GM18505 (cell line): ENCODE measurements around the gene TEX28.

ENCODE experiments used
- ATAC-seq: cut with Tn5 transposase; IDR thresholded peaks from one replicate; pipeline ENCODE4 v1.9.1; 2021; ENCODE audit not compliant: unreplicated experiment
- POLR2A ChIP-seq: IDR thresholded peaks from 4 replicates; pipeline ENCODE4 v1.6.1; 2011; ENCODE audit warnings: borderline replicate concordance; ENCODE audit not compliant: insufficient read depth, insufficient read length; ENCODE audit errors: extremely low read depth

TEX28 gene

GRCh38 chrX:154322890-154323289 lies 28.0 kb upstream of the TEX28 start:
- TF ChIP-seq POLR2A, result no peak
- no peak for ATAC-seq

- no peak for ATAC-seq
- no peak for TF ChIP-seq POLR2A
These were observed 26.7 kb upstream of the TEX28 start for GRCh38 chrX:154321594-154321993.

GRCh38 chrX:154321152-154321551 lies 26.2 kb upstream of the TEX28 start:
- no peak for TF ChIP-seq POLR2A
- ATAC-seq, result no peak

- TF ChIP-seq POLR2A, result no peak
- ATAC-seq, result no peak
These were observed 25.5 kb upstream of the TEX28 start for GRCh38 chrX:154320406-154320805.

GRCh38 chrX:154317391-154317995 lies 22.6 kb upstream of the TEX28 start:
- TF ChIP-seq POLR2A, result no peak
- no peak for ATAC-seq

- no peak for TF ChIP-seq POLR2A
- ATAC-seq, result no peak
These were observed 20.5 kb upstream of the TEX28 start for GRCh38 chrX:154315416-154315815.

GRCh38 chrX:154313147-154313546 lies 18.2 kb upstream of the TEX28 start:
- no peak for ATAC-seq
- no peak for TF ChIP-seq POLR2A

GRCh38 chrX:154312116-154312515 lies 17.2 kb upstream of the TEX28 start:
- no peak for ATAC-seq
- no peak for TF ChIP-seq POLR2A

- TF ChIP-seq POLR2A, result no peak
- no peak for ATAC-seq
These were observed 16.0 kb upstream of the TEX28 start for GRCh38 chrX:154310616-154311536.

- TF ChIP-seq POLR2A, result no peak
- no peak for ATAC-seq
These were observed 14.3 kb upstream of the TEX28 start for GRCh38 chrX:154309041-154309775.

- TF ChIP-seq POLR2A, result no peak
- ATAC-seq, result no peak
These were observed 13.4 kb upstream of the TEX28 start for GRCh38 chrX:154308108-154308946.

- TF ChIP-seq POLR2A, result no peak
- no peak for ATAC-seq
These were observed 12.3 kb upstream of the TEX28 start for GRCh38 chrX:154307202-154307601.

GRCh38 chrX:154305541-154306205 lies 10.7 kb upstream of the TEX28 start:
- no peak for TF ChIP-seq POLR2A
- no peak for ATAC-seq

- no peak for ATAC-seq
- no peak for TF ChIP-seq POLR2A
These were observed 9.9 kb upstream of the TEX28 start for GRCh38 chrX:154304846-154305245.
